HG02571 (cell line): Measurements from ENCODE around the gene BLCAP.
"Not testable (repeated sequence)": the region's sequence is repeated elsewhere in the genome, so short reads cannot be mapped to it uniquely, and the experiment has no call there.

ENCODE experiments used
- ATAC-seq: cut with Tn5 transposase; IDR thresholded peaks from one replicate; pipeline ENCODE4 v1.9.1; 2021; ENCODE audit warnings: mild to moderate bottlenecking, moderate library complexity; ENCODE audit not compliant: unreplicated experiment

BLCAP gene

GRCh38 chr20:37527638-37528445 lies at the start of gene BLCAP:
BLCAP (minus strand) TSS chr20:37527876; CDS start chr20:37519174, 8,702 bp downstream.
- ATAC-seq, result peak; percentile 68

DNA sequence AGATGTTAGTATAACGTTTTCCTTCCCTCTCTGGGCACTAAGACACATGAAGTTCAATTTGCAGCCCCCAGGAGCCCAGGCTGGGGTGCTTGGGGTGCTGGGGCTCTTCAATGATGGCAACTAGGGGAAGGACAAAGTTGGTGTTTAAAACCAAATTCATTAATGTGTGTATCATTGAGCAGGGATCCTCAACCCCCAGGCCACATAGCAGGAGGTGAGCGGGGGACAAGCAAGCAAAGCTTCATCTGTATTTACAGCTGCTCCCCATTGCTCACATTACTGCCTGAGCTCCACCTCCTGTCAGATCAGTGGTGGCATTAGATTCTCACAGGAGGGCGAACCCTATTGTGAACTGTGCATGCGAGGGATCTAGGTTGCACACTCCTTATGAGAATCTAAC lies 49.8 kb upstream of the BLCAP start:
- not testable (repeated sequence) for ATAC-seq

GRCh38 chr20:37576911-37577310 lies 49.2 kb upstream of the BLCAP start:
- ATAC-seq, result no peak

- ATAC-seq, result no peak
These were observed 48.2 kb upstream of the BLCAP start for GRCh38 chr20:37575884-37576283.

- ATAC-seq, result no peak
These were observed 46.7 kb upstream of the BLCAP start for GRCh38 chr20:37574199-37574890.

GRCh38 chr20:37573626-37574198 lies 46.0 kb upstream of the BLCAP start:
- ATAC-seq, result no peak

DNA sequence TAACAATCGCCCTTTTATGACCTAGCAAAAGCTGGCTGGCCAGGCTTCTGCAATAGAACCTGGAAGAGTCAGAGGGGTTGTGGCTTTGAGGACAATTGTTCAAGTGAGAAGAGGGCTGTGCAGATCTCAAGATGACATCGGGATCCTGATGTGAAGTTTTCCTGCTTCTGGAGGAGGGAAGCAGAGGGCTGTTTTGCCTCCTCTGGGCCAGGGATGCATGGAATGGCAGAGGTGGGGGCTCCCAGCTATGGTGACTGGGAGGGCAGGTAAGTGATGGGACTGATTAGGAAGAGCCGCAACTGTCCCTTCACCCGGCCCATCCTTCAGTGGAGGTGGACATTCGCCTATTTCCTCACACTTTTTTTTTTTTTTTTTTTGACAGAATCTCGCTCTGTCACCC lies 43.4 kb upstream of the BLCAP start:
- ATAC-seq, result no peak

- ATAC-seq, result no peak
These were observed 42.7 kb upstream of the BLCAP start for GRCh38 chr20:37570419-37570818.

- no peak for ATAC-seq
These were observed 40.3 kb upstream of the BLCAP start for GRCh38 chr20:37567671-37568588.

DNA sequence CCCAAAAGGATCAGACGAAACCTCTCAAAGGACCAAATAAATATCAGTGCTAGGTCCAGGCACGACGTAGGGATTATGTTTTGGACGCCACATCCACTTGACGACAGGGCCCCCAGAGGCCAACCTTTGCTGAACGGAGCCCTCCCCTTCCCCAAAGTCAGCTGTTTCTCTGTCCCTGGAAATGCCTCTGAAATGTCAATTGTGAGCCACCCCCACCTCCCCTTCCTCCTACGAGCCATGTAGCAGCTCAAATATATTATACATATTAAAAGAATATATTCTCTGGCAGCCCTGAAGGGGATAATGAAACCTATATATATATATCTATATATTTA lies 39.6 kb upstream of the BLCAP start:
- ATAC-seq, result no peak

GRCh38 chr20:37566590-37567330 lies 39.1 kb upstream of the BLCAP start:
- no peak for ATAC-seq

DNA sequence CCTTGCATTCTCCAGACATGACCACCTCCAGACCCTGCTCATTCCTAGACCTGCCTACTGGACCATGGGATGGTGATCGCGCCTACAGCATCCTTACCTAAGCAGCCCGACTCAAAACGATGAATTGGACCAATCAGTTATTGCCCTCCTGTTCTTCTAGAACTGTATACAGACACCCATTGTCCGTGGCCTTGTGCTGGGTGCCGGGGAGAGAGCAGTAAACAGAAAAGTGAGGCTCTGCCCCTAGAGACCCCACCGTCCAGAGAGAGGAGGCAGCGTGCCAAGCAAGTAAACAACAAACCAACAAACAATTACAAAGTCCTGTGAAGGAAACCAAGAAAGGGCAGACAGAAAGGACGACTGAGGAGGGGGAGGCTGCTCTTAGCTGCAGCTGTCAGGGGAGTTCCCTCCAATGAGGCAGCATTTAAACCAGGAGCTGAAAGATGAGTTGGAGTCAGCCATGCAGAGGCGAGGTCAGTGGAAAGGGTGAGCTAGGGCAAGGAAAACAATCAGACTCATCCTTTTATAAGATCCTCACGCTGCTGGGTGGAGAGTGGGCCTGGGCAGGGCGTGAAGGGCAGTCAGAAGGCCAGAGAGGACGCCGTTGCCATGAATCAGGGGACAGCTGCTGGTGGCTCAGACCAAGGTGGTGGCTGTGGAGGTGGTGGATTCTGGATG lies 37.6 kb upstream of the BLCAP start:
- no peak for ATAC-seq

GRCh38 chr20:37564388-37565133 lies 36.9 kb upstream of the BLCAP start:
- no peak for ATAC-seq

DNA sequence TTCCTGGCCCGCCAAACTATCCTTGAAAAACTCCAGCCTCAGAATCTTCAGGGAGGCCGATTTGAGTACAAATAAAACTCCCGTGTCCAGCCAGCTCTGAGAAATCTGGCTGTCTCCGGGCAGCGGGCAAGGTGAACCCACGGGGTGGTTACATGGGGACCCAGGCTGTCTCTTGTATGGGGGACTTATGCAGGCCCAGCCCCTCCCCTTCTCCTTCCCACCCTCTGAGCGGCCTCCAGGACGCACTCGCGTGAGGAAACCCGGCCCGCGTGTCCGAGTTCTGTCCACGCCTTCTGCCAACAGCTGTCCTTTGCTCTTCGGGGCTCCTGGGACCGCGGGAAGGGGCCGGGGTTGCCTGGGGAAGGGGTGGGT lies 36.3 kb upstream of the BLCAP start:
- no peak for ATAC-seq

GRCh38 chr20:37562695-37563480 lies 35.2 kb upstream of the BLCAP start:
- ATAC-seq, result no peak

DNA sequence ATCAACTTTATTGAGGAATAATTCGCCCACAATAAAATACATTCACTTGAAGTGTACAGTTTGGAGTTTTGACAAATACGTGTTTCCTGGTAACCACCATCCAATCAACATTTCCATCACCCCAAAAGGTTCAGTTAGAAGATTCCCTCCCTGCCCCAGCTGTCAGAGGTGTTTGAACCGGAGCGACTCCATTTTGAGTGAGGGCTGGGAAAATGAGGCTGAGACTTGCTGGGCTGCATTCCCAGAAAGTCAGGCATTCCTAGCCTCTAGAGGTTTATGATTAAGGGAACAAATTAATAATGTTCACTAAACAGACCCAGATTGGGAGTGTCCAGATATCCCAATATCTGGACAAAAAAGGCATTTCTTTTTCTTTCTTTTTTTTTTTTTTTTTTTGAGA lies 33.0 kb upstream of the BLCAP start:
- ATAC-seq, result no peak

- ATAC-seq, result no peak
These were observed 31.8 kb upstream of the BLCAP start for GRCh38 chr20:37559312-37560027.

- no peak for ATAC-seq
These were observed 31.1 kb upstream of the BLCAP start for GRCh38 chr20:37558779-37559178.
